ENCODE measurements around the gene ADAMTS18.

DNA sequence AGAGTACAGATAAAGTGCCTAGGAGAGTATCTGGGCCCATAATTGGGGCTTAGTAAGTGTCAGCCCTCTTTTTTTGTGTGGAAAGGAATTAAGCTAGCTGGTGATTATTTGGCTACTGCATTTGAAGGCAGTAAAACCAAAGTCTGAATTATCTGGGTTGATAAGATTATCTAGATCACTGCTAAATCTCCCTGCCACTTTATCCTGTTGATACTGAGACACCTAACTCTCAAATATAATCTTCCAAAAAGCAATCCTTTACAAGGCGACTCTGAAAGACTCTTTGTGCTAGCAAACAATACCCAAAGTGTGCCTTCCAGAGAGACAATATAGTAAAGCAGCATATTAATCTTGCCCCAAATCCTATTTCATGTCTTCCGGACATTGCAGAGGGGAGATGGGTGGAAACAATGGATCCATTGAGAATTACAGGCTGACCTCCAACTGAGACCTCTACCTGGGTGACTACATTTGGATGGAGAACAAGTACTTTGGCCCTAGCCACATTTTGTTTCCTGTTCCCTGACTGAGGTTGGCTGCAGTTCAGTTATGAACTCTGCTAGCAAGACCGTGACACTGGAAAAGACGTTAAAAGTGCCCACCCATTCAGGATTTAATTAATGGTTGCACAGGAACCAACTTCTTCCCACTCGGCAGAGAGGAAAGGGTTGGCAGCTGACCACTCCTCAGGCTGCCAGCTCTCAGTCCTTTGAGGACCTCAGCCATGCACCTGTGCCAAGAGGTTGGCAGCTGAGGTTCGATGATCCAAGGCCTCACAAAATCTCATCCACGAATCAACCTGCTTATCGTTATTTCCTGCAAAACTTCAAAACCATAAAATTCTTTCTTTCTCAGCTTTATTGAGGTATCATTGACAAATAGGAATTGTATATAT lies 163.1 kb downstream of the ADAMTS18 start:
- TF ChIP-seq POLR2A (IDR thresholded peaks at IDR 0.05) = no peak
- no peak for TF ChIP-seq CTCF (IDR thresholded peaks at IDR 0.05)
